Sigmoid colon (tissue), 7 donors: ENCODE data around the gene EBF4. TPM values are rescaled to one million over a fixed set of nuclear protein-coding genes. Genes with fewer than 3 reads are reported as not detected.

Experiments
- DNase-seq: peaks from one replicate; pipeline ENCODE4 v3.0.0-alpha.2; 2019
- H3K27ac ChIP-seq, 4 donors: fragments of 200-600 bp; sonication (generic); one replicate each; pipeline ENCODE4 v1.5.1; 2016 to 2019; ENCODE audit warnings: mild to moderate bottlenecking in 1 of 4
- H3K27me3 ChIP-seq, 3 donors: fragments of 200-600 bp; sonication (generic); one replicate each; pipeline ENCODE4 v1.5.1; 2019; ENCODE audit warnings: mild to moderate bottlenecking in 1 of 3
- H3K36me3 ChIP-seq, 4 donors: fragments of 200-600 bp; sonication (generic); one replicate each; pipeline ENCODE4 v1.5.1; 2016 to 2019
- H3K4me1 ChIP-seq, 4 donors: fragments of 200-600 bp; sonication (generic); one replicate each; pipeline ENCODE4 v1.5.1; 2017 to 2019
- H3K4me3 ChIP-seq, 4 donors: fragments of 200-600 bp; sonication (generic); one replicate each; pipeline ENCODE4 v1.5.1; 2017 to 2019; ENCODE audit warnings: mild to moderate bottlenecking in 2 of 4, moderate library complexity in 1 of 4
- H3K9me3 ChIP-seq, 4 donors: fragments of 200-600 bp in 3 of 4; sonication (generic) in 3 of 4; one replicate each; pipeline versions ENCODE4 v1.5.1 to v1.6.1; 2013 to 2019
- EP300 ChIP-seq, 4 donors: sonication (generic); formaldehyde crosslinking; IDR thresholded peaks; one replicate each; pipeline ENCODE4 v1.6.1; 2017; ENCODE audit warnings: antibody characterized with exemption in 4 of 4
- POLR2A ChIP-seq, 2 donors: fragments of 450-650 bp; IDR thresholded peaks; one replicate each; pipeline ENCODE4 v1.6.1; 2016; ENCODE audit warnings: antibody characterized with exemption in 2 of 2, mild to moderate bottlenecking in 2 of 2, moderate library complexity in 2 of 2
- POLR2AphosphoS5 ChIP-seq, 4 donors: sonication (generic); formaldehyde crosslinking; IDR thresholded peaks; one replicate each; pipeline ENCODE4 v1.6.1; 2017; ENCODE audit warnings: antibody characterized with exemption in 4 of 4
- WGBS, 2 donors: extraction: QIAGEN DNeasy Blood & Tissue Kit; methylation state at CpG; one replicate each; pipeline ENCODE4 v1.1.7; 2013; 5-methylcytosine and 5-hydroxymethylcytosine counted together
- intact Hi-C: fragments of 100-400 bp; cut with DNase I; formaldehyde crosslinking; loops from one replicate; pipeline ENCODE4 v1.15.1; 2023
- polyA plus RNA-seq, 3 donors: library from polyadenylated mRNA; stranded (reverse); fragments of 200-250 nt; gene quantifications; one replicate each; pipeline ENCODE4 v1.2.3, GENCODE V29; 2013
- total RNA-seq, 4 donors: library from RNA; depleted of rRNA; stranded (reverse); fragments of >200 nt; gene quantifications; one replicate each; pipeline ENCODE4 v1.1.0, GENCODE V29; 2016
- TF ChIP-seq, protein P1 (sequence below), 4 experiments: fragments of 450-650 bp in 3 of 4; fragments of 200-600 bp in 1 of 4; IDR thresholded peaks; one replicate each; pipeline ENCODE4 v1.5.1; 2016 to 2019; ENCODE audit warnings: antibody characterized with exemption in 4 of 4, mild to moderate bottlenecking in 3 of 4, moderate library complexity in 2 of 4
- donor health status: healthy with polysubstance abuse.
- donor health status: Bipolar disorder and iron deficiency.
- donor health status: healthy.

The EBF4 gene
- total and polyA plus RNA-seq, 7 donors: 1.2 to 37.5 (median 14.8) TPM

DNA sequence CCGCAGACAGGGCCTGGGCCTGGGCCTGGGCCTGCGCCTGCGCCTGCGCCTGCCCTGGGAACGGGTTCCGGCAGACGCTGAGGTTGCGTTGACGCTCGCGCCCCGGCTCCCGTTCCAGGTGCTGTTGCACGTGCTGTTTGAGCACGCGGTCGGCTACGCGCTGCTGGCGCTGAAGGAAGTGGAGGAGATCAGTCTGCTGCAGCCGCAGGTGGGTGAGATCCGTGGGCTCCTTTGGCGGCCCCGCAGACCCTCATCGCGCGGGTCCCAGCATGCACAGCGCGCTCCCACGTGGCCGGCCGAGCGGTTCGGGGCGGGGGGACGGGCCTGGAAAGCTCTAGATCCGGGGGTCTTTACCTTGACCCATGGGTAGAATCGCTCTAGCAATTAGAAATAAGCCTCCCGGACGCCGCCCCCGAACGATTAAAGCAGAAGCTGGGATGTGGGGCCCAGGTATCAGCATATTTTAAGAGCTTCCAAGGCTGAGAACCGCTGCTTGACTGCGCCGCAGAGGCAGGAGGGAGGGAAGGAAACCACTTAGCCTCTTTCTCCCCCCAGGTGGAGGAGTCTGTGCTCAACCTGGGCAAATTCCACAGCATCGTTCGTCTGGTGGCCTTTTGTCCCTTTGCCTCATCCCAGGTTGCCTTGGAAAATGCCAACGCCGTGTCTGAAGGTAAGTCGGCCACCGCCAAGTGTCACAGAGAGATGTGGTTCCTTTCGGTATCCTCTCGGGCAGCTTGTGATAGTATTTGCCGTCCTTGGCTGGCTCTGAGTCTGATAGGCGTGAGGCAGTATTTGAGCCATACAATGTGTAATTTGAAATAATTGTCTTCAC, 39.6 kb upstream of the EBF4 start:
- WGBS, 2 donors: 0% methylated on average over 56 of the region's 56 CpGs
- Histone ChIP-seq H3K4me3 (peak overlapping the region; percentile 67 to 97 (median 90)), H3K36me3 (peaks cover 30 to 42% (median 35%) of the 10 kb centered on the region in 4 donors), H3K4me1 (peaks cover 0 to 31% (median 21%) of the 10 kb centered on the region in 4 donors), H3K9me3 (no peaks in the 10 kb centered on the region), H3K27ac (peak overlapping the region; percentile 87 to 96 (median 92)), H3K27me3 (no peaks in the 10 kb centered on the region)
- no peak for DNase-seq
- TF ChIP-seq POLR2AphosphoS5 (IDR thresholded peaks at IDR 0.05) (no peak), POLR2A (IDR thresholded peaks at IDR 0.05) (no peak), EP300 (IDR thresholded peaks at IDR 0.05) (no peak)
- TF ChIP-seq, protein P1, sequence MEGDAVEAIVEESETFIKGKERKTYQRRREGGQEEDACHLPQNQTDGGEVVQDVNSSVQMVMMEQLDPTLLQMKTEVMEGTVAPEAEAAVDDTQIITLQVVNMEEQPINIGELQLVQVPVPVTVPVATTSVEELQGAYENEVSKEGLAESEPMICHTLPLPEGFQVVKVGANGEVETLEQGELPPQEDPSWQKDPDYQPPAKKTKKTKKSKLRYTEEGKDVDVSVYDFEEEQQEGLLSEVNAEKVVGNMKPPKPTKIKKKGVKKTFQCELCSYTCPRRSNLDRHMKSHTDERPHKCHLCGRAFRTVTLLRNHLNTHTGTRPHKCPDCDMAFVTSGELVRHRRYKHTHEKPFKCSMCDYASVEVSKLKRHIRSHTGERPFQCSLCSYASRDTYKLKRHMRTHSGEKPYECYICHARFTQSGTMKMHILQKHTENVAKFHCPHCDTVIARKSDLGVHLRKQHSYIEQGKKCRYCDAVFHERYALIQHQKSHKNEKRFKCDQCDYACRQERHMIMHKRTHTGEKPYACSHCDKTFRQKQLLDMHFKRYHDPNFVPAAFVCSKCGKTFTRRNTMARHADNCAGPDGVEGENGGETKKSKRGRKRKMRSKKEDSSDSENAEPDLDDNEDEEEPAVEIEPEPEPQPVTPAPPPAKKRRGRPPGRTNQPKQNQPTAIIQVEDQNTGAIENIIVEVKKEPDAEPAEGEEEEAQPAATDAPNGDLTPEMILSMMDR (IDR thresholded peaks at IDR 0.05): no peak
- intact Hi-C loops: loop anchor here (1.0 to 5.0 kb wide), 6 partner anchors 10 to 551 kb away; partner anchors contain the start of genes MRPS26, SNRPB, STK35 and ZNF343

DNA sequence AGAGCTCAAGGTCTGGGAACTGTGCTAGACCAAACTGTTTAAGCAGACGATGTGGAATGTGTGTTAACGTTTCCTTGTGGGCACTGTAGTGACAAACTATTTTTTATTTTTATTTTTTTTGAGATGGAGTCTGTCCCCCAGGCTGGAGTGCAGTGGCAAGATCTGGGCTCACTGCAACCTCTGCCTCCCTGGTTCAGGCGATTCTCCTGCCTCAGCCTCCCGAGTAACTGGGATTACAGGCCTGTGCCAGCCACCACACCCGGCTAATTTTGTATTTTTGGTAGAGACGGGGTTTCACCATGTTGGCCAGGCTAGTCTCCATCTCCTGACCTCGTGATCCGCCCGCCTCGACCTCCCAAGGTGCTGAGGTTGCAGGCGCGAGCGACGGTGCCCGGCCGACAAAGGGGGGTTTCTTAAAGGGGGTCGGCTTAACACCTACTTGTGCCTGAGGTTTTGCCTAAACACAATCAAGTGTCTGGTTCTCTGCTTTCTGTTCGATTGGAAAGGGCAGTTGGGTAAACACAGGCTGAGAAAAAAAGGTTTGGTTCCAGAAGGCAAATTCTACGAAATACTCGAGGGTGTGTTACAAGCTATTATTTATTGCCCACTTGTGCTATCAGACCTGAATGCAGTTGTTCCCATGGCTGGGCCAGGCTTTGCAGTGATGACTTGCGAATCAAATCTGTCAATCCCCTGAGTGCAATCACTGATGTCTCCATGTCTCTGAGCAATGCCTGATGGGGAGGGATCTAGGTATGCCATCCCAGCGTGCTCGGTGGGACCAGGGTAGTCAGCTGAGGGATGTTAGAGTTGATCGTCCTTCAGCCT, 38.8 kb upstream of the EBF4 start:
- Histone ChIP-seq H3K4me1 (peaks cover 0 to 31% (median 21%) of the 10 kb centered on the region in 4 donors), H3K4me3 (peak overlapping the region; percentile 67 to 97 (median 90))
- 14 to 33% methylated on average over 24 of the region's 24 CpGs for WGBS, 2 donors

DNA sequence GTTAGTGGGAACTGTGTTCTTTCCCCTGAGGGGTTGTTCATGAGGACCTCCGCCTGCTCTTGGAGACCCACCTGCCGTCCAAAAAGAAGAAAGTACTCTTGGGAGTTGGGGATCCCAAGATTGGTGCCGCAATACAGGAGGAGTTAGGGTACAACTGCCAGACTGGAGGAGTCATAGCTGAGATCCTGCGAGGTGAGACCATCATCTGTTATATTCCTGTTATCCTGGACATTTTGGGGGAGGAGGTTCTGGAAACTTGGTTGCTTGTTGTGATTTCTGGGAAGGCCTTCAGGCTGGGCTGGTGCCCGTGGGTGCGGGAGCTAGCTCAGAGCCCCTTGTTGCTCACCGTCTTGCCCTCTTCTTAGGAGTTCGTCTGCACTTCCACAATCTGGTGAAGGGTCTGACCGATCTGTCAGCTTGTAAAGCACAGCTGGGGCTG, 38.2 kb upstream of the EBF4 start:
- no peak for DNase-seq
- H3K27ac ChIP-seq: no peak overlapping the region
- intact Hi-C loops: loop anchor here (5.0 kb wide), 4 partner anchors 147 to 552 kb away; partner anchors contain the start of genes MRPS26, SNRPB, STK35 and ZNF343
- H3K9me3 ChIP-seq: no peaks in the 10 kb centered on the region
- H3K4me3 ChIP-seq: no peak overlapping the region
- TF ChIP-seq POLR2AphosphoS5 (IDR thresholded peaks at IDR 0.05): no peak
- TF ChIP-seq POLR2A (IDR thresholded peaks at IDR 0.05): no peak
- no peak for TF ChIP-seq EP300 (IDR thresholded peaks at IDR 0.05)
- TF ChIP-seq, protein P1 (IDR thresholded peaks at IDR 0.05): no peak
- peaks cover 0 to 31% (median 21%) of the 10 kb centered on the region in 4 donors for H3K4me1 ChIP-seq
- no peaks in the 10 kb centered on the region for H3K27me3 ChIP-seq
- peaks cover 44 to 57% (median 50%) of the 10 kb centered on the region in 4 donors for H3K36me3 ChIP-seq
- 75 to 82% methylated on average over 9 of the region's 9 CpGs for WGBS, 2 donors

More for the DNA sequence above, 38.8 kb upstream of the EBF4 start:
- DNase-seq: no peak
- H3K9me3 ChIP-seq: no peaks in the 10 kb centered on the region
- intact Hi-C loops: loop anchor here (5.0 kb wide), 4 partner anchors 146 to 551 kb away; partner anchors contain the start of genes MRPS26, SNRPB, STK35 and ZNF343
- no peaks in the 10 kb centered on the region for H3K27me3 ChIP-seq
- peaks cover 38 to 50% (median 44%) of the 10 kb centered on the region in 4 donors for H3K36me3 ChIP-seq
- TF ChIP-seq POLR2AphosphoS5 (IDR thresholded peaks at IDR 0.05) (no peak), EP300 (IDR thresholded peaks at IDR 0.05) (no peak), POLR2A (IDR thresholded peaks at IDR 0.05) (no peak)
- TF ChIP-seq, protein P1 (IDR thresholded peaks at IDR 0.05): no peak
- peak overlapping the region in 3 of 4 donors; percentile 87 to 96 (median 91) for H3K27ac ChIP-seq

DNA sequence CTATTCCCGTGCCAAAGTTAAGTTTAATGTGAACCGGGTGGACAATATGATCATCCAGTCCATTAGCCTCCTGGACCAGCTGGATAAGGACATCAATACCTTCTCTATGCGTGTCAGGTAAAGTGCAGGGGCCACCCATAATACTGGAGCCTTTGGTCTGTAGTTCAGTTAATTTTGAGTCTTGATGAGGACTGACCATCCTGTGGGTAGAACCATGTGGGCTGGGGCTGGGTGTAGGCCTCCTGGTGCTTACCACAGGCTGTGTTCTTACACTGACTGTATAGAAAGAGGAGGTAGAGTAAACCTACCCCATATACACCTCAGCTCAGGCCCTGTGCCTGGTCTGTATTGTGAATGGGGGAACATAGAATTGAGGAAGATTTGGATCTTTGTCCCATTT, 37.7 kb upstream of the EBF4 start:
- H3K4me1 ChIP-seq: peaks cover 0 to 31% (median 21%) of the 10 kb centered on the region in 4 donors
- H3K4me3 ChIP-seq: no peak overlapping the region
- TF ChIP-seq, protein P1 (IDR thresholded peaks at IDR 0.05): no peak
- TF ChIP-seq EP300 (IDR thresholded peaks at IDR 0.05) (no peak), POLR2A (IDR thresholded peaks at IDR 0.05) (no peak), POLR2AphosphoS5 (IDR thresholded peaks at IDR 0.05) (no peak)
- peaks cover 48 to 61% (median 53%) of the 10 kb centered on the region in 4 donors for H3K36me3 ChIP-seq
- H3K9me3 ChIP-seq: no peaks in the 10 kb centered on the region
- no peaks in the 10 kb centered on the region for H3K27me3 ChIP-seq
- no peak overlapping the region for H3K27ac ChIP-seq
- 75 to 94% methylated on average over 3 of the region's 3 CpGs for WGBS, 2 donors
- no peak for DNase-seq
- intact Hi-C loops: loop anchor here (5.0 kb wide), 4 partner anchors 148 to 553 kb away; partner anchors contain the start of genes MRPS26, SNRPB, STK35 and ZNF343
